GM19452 (cell line): ENCODE results near the gene METAP1D.

Source experiments
- ATAC-seq: cut with Tn5 transposase; IDR thresholded peaks from one replicate; pipeline ENCODE4 v1.9.1; 2021; ENCODE audit not compliant: unreplicated experiment

The METAP1D gene

GRCh38 chr2:172079416-172079815, 79.7 kb downstream of the METAP1D start:
- ATAC-seq: no peak

GRCh38 chr2:172079838-172080640, 80.3 kb downstream of the METAP1D start:
- ATAC-seq: no peak

- no peak for ATAC-seq
Measured at GRCh38 chr2:172080641-172081220, 81.0 kb downstream of the METAP1D start.

- ATAC-seq: no peak
Measured at GRCh38 chr2:172081221-172082022, 81.7 kb downstream of the METAP1D start.

GRCh38 chr2:172082105-172082943, 82.6 kb downstream of the METAP1D start:
- ATAC-seq: no peak

- ATAC-seq: no peak
Measured at GRCh38 chr2:172082944-172083627, 83.3 kb downstream of the METAP1D start.

- no peak for ATAC-seq
Measured at GRCh38 chr2:172083628-172084394, 84.1 kb downstream of the METAP1D start.

GRCh38 chr2:172084395-172084644, 84.6 kb downstream of the METAP1D start:
- no peak for ATAC-seq

- peak; percentile 85 for ATAC-seq
Measured at GRCh38 chr2:172084645-172085459, 85.1 kb downstream of the METAP1D start.

GRCh38 chr2:172085460-172086159, 85.9 kb downstream of the METAP1D start, which contains the start of gene DLX1:
DLX1 (plus strand) TSS chr2:172085507; CDS start chr2:172085678, 171 bp downstream.
- peak; percentile 25 for ATAC-seq

DNA sequence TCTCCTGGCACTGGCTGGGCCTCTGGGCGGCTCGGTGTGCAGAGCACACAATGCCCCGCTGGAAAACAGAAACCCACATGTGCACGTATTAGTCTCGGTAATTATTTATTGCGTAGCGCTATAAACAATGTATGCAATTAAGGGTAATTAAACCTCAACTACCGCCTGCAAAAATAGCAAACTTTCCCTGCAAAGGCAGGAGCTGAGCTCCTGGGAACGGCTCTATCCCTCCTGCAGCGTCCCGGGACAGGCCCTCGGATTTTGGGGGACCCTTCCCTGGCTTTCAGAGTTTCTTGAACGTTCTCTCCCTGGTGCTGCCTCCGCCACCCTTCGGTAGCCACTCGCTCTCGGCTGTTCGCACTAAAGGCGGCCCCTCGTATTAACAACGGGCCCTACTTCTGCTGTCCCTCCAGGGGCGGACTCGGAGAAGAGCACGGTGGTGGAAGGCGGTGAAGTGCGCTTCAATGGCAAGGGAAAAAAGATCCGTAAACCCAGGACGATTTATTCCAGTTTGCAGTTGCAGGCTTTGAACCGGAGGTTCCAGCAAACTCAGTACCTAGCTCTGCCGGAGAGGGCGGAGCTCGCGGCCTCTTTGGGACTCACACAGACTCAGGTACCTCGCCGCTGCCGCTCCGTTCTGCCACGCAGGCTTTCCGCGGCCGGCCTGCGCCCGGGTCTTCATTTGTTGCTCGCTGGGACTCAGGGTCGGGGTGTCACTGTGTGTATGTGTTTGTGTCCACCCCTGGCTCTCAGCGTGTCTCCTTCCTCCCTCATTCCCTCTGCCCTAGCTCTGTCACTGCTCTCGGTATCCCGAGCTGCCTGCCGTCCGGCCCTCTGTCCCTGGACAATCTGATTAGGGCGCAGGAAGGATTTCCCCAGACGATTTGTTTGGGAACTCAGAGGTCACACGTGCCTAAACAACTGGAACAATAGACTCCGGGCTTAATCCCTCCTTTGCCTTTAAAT, 86.8 kb downstream of the METAP1D start:
- ATAC-seq: no peak

DNA sequence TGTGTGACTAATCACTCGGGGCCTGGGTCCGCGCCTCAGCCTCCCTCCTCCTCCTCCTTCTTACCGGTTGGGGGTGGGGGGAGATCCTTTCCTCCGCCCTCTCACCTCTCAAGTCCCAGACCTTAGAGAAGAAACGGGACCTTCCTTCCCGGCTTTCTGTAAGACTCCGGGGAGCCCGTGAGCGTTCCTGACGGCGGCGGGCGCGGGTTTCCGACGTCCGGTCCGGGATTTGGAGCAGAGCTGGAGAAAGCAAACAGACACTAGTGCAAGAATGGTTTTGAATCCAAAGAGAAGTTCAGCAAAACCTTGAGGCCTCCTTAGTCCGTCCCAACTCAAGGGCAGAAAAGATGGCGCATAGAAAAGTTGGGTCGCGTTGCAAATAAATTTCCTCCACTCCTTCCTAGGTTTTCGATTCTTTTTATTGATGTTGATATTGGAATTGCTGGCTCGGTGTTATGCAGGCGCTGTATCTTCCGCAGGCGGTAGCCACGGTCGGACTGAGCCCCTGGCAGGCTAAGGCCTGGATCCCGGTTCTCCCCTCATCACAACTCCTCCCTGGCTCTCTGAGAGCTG, 87.5 kb downstream of the METAP1D start:
- ATAC-seq: no peak

DNA sequence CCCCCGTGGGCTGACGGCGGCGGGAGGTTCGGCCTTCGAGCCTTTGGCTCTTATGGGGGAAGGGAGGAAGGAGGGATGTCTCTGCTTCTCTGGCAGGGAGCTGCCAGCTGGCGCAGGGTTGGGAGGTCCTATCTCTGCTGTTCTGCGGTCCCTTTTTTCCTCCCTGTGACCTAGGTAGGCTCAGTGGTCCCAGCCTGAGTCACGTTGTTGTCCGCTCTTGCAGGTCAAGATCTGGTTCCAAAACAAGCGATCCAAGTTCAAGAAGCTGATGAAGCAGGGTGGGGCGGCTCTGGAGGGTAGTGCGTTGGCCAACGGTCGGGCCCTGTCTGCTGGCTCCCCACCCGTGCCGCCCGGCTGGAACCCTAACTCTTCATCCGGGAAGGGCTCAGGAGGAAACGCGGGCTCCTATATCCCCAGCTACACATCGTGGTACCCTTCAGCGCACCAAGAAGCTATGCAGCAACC, 88.1 kb downstream of the METAP1D start:
- ATAC-seq: no peak

GRCh38 chr2:172088245-172089004, 88.7 kb downstream of the METAP1D start:
- ATAC-seq: no peak

DNA sequence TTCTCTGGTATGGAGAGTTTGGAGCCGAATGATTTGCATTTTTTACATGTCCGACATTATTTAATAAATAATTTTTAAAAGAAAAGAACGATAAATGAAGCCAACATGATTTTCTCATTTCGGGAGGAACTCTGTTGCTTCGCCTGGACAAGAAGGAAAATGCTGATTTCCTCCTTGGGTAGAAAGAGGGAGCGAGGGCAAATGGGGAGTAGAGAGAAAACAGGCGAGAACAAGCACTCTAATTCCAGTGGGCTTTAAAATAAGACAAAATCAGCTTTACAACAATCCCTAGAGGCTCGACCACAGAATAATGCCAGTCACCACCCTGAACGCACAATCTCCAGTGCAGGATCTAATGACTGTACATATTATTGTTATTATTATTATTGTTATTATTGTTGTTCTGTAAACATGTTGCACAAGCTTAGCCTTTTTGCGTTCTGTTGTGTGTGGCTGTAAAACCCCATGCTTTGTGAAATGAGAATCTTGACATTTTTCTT, 89.3 kb downstream of the METAP1D start:
- no peak for ATAC-seq

DNA sequence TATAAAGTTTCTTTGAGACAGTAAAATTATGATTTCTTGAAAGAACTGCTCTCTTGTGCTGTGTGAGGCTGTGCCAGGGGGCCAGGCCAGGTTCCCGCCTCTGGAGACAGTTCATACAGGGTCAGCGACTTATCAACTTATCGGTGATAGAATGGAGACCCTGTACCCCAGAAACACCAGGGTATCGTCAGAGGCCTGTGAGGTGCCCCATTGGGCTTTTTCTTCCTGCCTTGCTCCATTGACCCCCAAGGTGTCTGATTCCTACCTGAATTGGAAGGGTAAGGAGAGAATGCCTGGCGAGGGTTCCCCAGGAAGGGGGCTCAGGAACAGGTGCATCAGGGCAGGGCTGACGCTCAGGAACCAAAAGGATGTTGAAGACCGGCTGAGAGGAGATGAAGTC, 89.9 kb downstream of the METAP1D start:
- no peak for ATAC-seq
